Neural progenitor cell (in vitro differentiated cells): ENCODE data around the gene DCUN1D3. TPM values are rescaled to one million over a fixed set of nuclear protein-coding genes. Genes with fewer than 3 reads are reported as not detected.
A peak's percentile ranks its signal among the peaks of the same experiment; 100 is the strongest.

Experiments
- DNase-seq: peaks from one replicate; pipeline ENCODE4 v3.0.0-alpha.2; 2016; ENCODE audit warnings: low spot score
- H2AFZ ChIP-seq: fragments of 200-600 bp; sonication (generic); replicated peaks from 2 replicates; pipeline ENCODE4 v1.6.1; 2016; ENCODE audit warnings: antibody characterized with exemption
- H3F3A ChIP-seq: fragments of 200-600 bp; sonication (generic); 2 replicates; pipeline ENCODE4 v1.6.1; 2016; ENCODE audit warnings: antibody characterized with exemption, low read depth
- H3K27ac ChIP-seq: fragments of 200-600 bp; sonication (generic); 2 replicates; pipeline ENCODE4 v1.5.1; 2016; ENCODE audit warnings: mild to moderate bottlenecking
- H3K27me3 ChIP-seq: fragments of 200-600 bp; sonication (generic); 2 replicates; pipeline ENCODE4 v1.6.1; 2016; ENCODE audit warnings: mild to moderate bottlenecking, moderate library complexity
- H3K36me3 ChIP-seq: fragments of 200-600 bp; sonication (generic); 2 replicates; pipeline ENCODE4 v1.5.1; 2016
- H3K4me1 ChIP-seq: fragments of 200-600 bp; sonication (generic); 2 replicates; pipeline ENCODE4 v1.6.1; 2016; ENCODE audit warnings: mixed run types
- H3K4me2 ChIP-seq: fragments of 200-600 bp; sonication (generic); 2 replicates; pipeline ENCODE4 v1.6.1; 2016
- H3K4me3 ChIP-seq: fragments of 200-600 bp; sonication (generic); 2 replicates; pipeline ENCODE4 v1.5.1; 2016
- H3K79me2 ChIP-seq: fragments of 200-600 bp; sonication (generic); 2 replicates; pipeline ENCODE4 v1.6.1; 2016; ENCODE audit warnings: low read depth
- H3K9ac ChIP-seq: fragments of 200-600 bp; sonication (generic); 2 replicates; pipeline ENCODE4 v1.6.1; 2016
- H3K9me3 ChIP-seq: fragments of 200-600 bp; sonication (generic); 2 replicates; pipeline ENCODE4 v1.5.1; 2016; ENCODE audit warnings: low read depth
- H4K20me1 ChIP-seq: fragments of 200-600 bp; sonication (generic); 2 replicates; pipeline ENCODE4 v1.6.1; 2016; ENCODE audit warnings: low read depth
- H3K27ac Mint-ChIP-seq: 3 replicates; pipeline ENCODE4 v1.8.0; 2021; ENCODE audit warnings: mixed read lengths
- H3K27me3 Mint-ChIP-seq: 2 replicates; pipeline ENCODE4 v1.8.0; 2022; ENCODE audit warnings: low read depth, mild to moderate bottlenecking, inconsistent platforms, moderate library complexity, mixed read lengths; ENCODE audit not compliant: insufficient read depth
- H3K36me3 Mint-ChIP-seq: 3 replicates; pipeline ENCODE4 v1.8.0; 2021; ENCODE audit warnings: mixed read lengths
- H3K4me1 Mint-ChIP-seq: 3 replicates; pipeline ENCODE4 v1.8.0; 2021; ENCODE audit warnings: mixed read lengths
- H3K4me3 Mint-ChIP-seq: 3 replicates; pipeline ENCODE4 v1.8.0; 2021; ENCODE audit warnings: mild to moderate bottlenecking, moderate library complexity, mixed read lengths
- H3K9me3 Mint-ChIP-seq: 3 replicates; pipeline ENCODE4 v1.8.0; 2020; ENCODE audit warnings: mixed read lengths
- CTCF ChIP-seq: fragments of 200-600 bp; sonication (generic); IDR thresholded peaks from 2 replicates; pipeline ENCODE4 v1.5.1; 2017; ENCODE audit warnings: antibody characterized with exemption, mild to moderate bottlenecking
- EZH2 ChIP-seq: fragments of 200-600 bp; sonication (generic); IDR thresholded peaks from 2 replicates; pipeline ENCODE4 v1.6.1; 2017; ENCODE audit warnings: antibody characterized with exemption, mild to moderate bottlenecking, moderate library complexity
- EZH2phosphoT487 ChIP-seq: fragments of 200-600 bp; sonication (generic); IDR thresholded peaks from 2 replicates; pipeline ENCODE4 v1.6.1; 2017; ENCODE audit warnings: antibody characterized with exemption
- total RNA-seq: library from RNA; depleted of rRNA; stranded (reverse); fragments of >200 nt; gene quantifications from 2 replicates; pipeline ENCODE4 v1.2.3, GENCODE V29; 2015; ENCODE audit warnings: low replicate concordance

The DCUN1D3 gene
- total RNA-seq, 1 donor from 2014 or later, result 18.2 TPM

- Histone ChIP-seq H3K79me2 (no peaks in the 10 kb centered on the region), H3K4me2 (no peak overlapping the region), H3F3A (no peaks in the 10 kb centered on the region), H3K36me3 (no peaks in the 10 kb centered on the region), H3K9me3 (no peaks in the 10 kb centered on the region), H3K4me1 (no peaks in the 10 kb centered on the region), H2AFZ (no peak overlapping the region), H4K20me1 (no peaks in the 10 kb centered on the region), H3K9ac (no peak overlapping the region), H3K4me3 (no peak overlapping the region), H3K27ac (no peak overlapping the region), H3K27me3 (no peaks in the 10 kb centered on the region)
- no peak for TF ChIP-seq EZH2phosphoT487
- TF ChIP-seq EZH2, result no peak
- TF ChIP-seq CTCF, result no peak
- no peak overlapping the region for H3K4me3 Mint-ChIP-seq
- no peaks in the 10 kb centered on the region for H3K36me3 Mint-ChIP-seq
- H3K4me1 Mint-ChIP-seq, result no peaks in the 10 kb centered on the region
- no peaks in the 10 kb centered on the region for H3K9me3 Mint-ChIP-seq
- H3K27me3 Mint-ChIP-seq, result peaks cover 9% of the 10 kb centered on the region
- DNase-seq, result no peak
- no peak overlapping the region for H3K27ac Mint-ChIP-seq
These were observed 41.4 kb upstream of the DCUN1D3 start for GRCh38 chr16:20941636-20941926.

- H3K36me3 Mint-ChIP-seq, result no peaks in the 10 kb centered on the region
- Histone ChIP-seq H3K27me3 (no peaks in the 10 kb centered on the region), H3K4me1 (no peaks in the 10 kb centered on the region), H3K36me3 (no peaks in the 10 kb centered on the region), H3K4me2 (no peak overlapping the region), H3K9ac (no peak overlapping the region), H3F3A (no peaks in the 10 kb centered on the region), H3K4me3 (no peak overlapping the region), H4K20me1 (no peaks in the 10 kb centered on the region), H3K79me2 (no peaks in the 10 kb centered on the region), H2AFZ (no peak overlapping the region), H3K9me3 (no peaks in the 10 kb centered on the region), H3K27ac (no peak overlapping the region)
- no peak for TF ChIP-seq EZH2phosphoT487
- no peak for TF ChIP-seq CTCF
- TF ChIP-seq EZH2, result no peak
- no peak for DNase-seq
- no peak overlapping the region for H3K4me3 Mint-ChIP-seq
- H3K27me3 Mint-ChIP-seq, result peaks cover 9% of the 10 kb centered on the region
- peak overlapping the region; percentile 13 for H3K27ac Mint-ChIP-seq
- H3K4me1 Mint-ChIP-seq, result no peaks in the 10 kb centered on the region
- no peaks in the 10 kb centered on the region for H3K9me3 Mint-ChIP-seq
These were observed 40.9 kb upstream of the DCUN1D3 start for GRCh38 chr16:20940871-20941635.

- Histone ChIP-seq H3K4me3 (no peak overlapping the region), H3K4me2 (no peak overlapping the region), H3K27ac (no peak overlapping the region), H3K9me3 (no peaks in the 10 kb centered on the region), H4K20me1 (no peaks in the 10 kb centered on the region), H3K27me3 (no peaks in the 10 kb centered on the region), H3K36me3 (no peaks in the 10 kb centered on the region), H3K79me2 (no peaks in the 10 kb centered on the region), H3K9ac (no peak overlapping the region), H3K4me1 (no peaks in the 10 kb centered on the region), H2AFZ (no peak overlapping the region), H3F3A (no peaks in the 10 kb centered on the region)
- DNase-seq, result no peak
- TF ChIP-seq EZH2phosphoT487, result no peak
- no peak for TF ChIP-seq EZH2
- no peak for TF ChIP-seq CTCF
- Mint-ChIP-seq H3K4me3 (no peak overlapping the region), H3K9me3 (no peaks in the 10 kb centered on the region), H3K27ac (no peak overlapping the region), H3K4me1 (no peaks in the 10 kb centered on the region), H3K36me3 (no peaks in the 10 kb centered on the region), H3K27me3 (peaks cover 9% of the 10 kb centered on the region)
These were observed 39.5 kb upstream of the DCUN1D3 start for GRCh38 chr16:20939611-20940010.
